Testis (tissue), 2 donors: ENCODE results near the gene CFHR1.

Experiments
- POLR2A ChIP-seq: fragments of 450-650 bp; IDR thresholded peaks from one replicate; pipeline ENCODE4 v1.6.1; 2017; ENCODE audit warnings: antibody characterized with exemption, mild to moderate bottlenecking, moderate library complexity
- TF ChIP-seq, protein P1 (sequence below), 3 experiments: fragments of 450-650 bp in 2 of 3; fragments of 200-600 bp in 1 of 3; sonication (generic) in 1 of 3; IDR thresholded peaks; one replicate each; pipeline ENCODE4 v1.5.1; 2016 to 2019; ENCODE audit warnings: antibody characterized with exemption in 3 of 3, mild to moderate bottlenecking in 2 of 3, moderate library complexity in 1 of 3

DNA sequence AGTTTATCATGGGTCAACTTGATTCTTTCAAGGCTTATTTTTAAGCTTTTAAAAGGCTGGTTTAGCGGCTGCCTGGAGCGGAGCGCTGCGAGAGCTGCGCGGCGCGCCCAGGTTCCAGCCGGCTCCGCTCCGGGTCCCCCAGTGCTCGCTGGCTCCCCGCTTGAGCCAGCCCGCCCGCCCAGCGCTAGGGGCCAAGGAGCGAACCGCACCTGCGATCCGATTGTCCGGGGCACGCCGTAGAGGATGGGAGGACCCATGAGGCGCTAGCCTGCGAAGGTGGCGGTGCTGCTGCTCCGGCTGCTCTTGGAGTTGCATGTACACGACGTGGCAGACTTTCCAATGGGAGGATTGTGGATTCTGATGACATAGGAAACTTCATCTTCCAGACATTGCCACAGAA lies 58.4 kb downstream of the CFHR1 start:
- no peak for TF ChIP-seq POLR2A
- TF ChIP-seq, protein P1, sequence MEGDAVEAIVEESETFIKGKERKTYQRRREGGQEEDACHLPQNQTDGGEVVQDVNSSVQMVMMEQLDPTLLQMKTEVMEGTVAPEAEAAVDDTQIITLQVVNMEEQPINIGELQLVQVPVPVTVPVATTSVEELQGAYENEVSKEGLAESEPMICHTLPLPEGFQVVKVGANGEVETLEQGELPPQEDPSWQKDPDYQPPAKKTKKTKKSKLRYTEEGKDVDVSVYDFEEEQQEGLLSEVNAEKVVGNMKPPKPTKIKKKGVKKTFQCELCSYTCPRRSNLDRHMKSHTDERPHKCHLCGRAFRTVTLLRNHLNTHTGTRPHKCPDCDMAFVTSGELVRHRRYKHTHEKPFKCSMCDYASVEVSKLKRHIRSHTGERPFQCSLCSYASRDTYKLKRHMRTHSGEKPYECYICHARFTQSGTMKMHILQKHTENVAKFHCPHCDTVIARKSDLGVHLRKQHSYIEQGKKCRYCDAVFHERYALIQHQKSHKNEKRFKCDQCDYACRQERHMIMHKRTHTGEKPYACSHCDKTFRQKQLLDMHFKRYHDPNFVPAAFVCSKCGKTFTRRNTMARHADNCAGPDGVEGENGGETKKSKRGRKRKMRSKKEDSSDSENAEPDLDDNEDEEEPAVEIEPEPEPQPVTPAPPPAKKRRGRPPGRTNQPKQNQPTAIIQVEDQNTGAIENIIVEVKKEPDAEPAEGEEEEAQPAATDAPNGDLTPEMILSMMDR (IDR thresholded peaks at IDR 0.05) = no peak
